Coronary artery (tissue), 2 donors: ENCODE results near the gene ME3.

ENCODE experiments used
- DNase-seq: peaks from one replicate; pipeline ENCODE4 v3.0.0-alpha.2; 2017; ENCODE audit warnings: low spot score
- H3K27ac ChIP-seq, 2 donors: fragments of 200-600 bp; sonication (generic); one replicate each; pipeline ENCODE4 v1.5.1; 2016 to 2019
- H3K4me3 ChIP-seq: fragments of 200-600 bp; sonication (generic); 2 replicates; pipeline ENCODE4 v1.5.1; 2016; ENCODE audit warnings: mild to moderate bottlenecking, moderate library complexity
- CTCF ChIP-seq: fragments of 200-600 bp; sonication (generic); IDR thresholded peaks from one replicate; pipeline ENCODE4 v1.5.1; 2019; ENCODE audit warnings: antibody characterized with exemption

ME3 gene

GRCh38 chr11:86636275-86636674, 36.1 kb downstream of the ME3 start:
- no peak for TF ChIP-seq CTCF
- no peak overlapping the region for H3K27ac ChIP-seq
- no peak overlapping the region for H3K4me3 ChIP-seq
- DNase-seq: no peak

- no peak overlapping the region for H3K4me3 ChIP-seq
- peak overlapping the region in 1 of 2 donors; percentile 61 for H3K27ac ChIP-seq
- DNase-seq: no peak
- peak; percentile 24 for TF ChIP-seq CTCF
Observed at GRCh38 chr11:86632499-86633269, 39.7 kb downstream of the ME3 start.

GRCh38 chr11:86630229-86630981, 42.0 kb downstream of the ME3 start:
- H3K27ac ChIP-seq: peak overlapping the region; percentile 83 to 84
- DNase-seq: no peak
- no peak for TF ChIP-seq CTCF
- H3K4me3 ChIP-seq: no peak overlapping the region

DNA sequence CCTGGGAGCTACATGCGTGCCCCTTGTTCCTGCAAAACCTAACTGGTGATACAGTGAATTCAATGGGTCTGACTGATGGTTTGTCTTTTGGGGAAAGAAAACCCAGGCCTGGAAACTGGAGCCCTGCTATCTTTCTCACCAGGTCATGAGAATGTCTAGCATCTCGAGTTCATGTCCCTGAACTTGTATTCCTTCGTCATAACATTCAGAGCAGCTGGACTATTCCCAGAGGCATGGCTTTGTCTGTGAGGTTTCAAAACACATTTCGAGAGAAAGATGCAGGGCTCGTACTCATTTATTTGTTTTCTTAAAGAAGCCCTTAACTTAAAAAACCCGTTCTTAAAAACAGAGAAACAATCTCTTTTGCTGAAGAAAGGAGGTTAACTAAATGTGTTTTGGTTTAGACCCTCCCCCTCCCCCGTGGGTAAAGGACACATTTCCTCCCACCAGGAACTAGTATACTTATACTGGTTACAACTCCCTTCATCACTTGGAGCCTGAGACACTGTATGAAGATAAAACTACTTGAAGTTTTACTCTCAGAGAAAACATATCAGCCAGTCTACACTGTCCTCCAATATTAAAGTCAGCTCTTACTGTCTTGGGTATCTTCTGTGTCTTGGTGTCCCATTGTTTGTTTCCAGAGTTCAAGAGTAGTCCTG, 43.2 kb downstream of the ME3 start:
- TF ChIP-seq CTCF: no peak
- Histone ChIP-seq H3K4me3 (no peak overlapping the region), H3K27ac (peak overlapping the region; percentile 83 to 84)
- no peak for DNase-seq

DNA sequence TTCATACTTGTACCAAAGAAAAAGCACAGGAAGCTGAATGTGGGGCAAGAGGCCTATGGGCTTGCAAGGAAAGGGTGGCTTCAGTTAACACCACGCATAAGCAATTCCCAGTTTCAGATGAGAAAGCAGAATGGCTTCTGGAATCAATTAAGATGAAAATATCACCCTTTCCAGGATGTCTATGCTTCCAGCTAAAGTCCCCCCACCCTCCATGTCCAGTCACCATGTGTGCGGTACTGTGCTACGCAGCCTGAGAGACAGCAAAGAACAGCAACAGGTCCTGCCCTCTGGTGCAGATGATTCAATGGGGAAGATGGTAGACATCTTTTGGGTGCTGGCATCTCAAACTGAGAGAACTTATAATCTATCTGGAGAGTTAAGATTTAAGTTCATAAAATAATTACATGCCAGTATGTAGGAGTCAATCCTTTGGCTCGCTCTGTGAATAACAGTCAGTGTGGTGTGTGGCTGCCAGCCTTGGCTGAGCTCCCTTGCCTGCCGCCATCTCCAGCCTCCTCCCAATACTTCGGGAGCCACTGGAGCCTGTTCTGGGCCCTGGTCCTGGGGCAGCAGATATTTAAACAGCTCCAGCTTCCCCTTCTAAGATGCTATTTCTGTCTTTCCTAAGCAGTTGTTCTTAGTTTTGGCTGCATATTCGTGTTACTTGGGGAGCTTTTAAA, 44.5 kb downstream of the ME3 start:
- no peak overlapping the region for H3K4me3 ChIP-seq
- H3K27ac ChIP-seq: peak overlapping the region; percentile 83 to 84
- no peak for DNase-seq
- no peak for TF ChIP-seq CTCF

- Histone ChIP-seq H3K4me3 (no peak overlapping the region), H3K27ac (no peak overlapping the region)
- TF ChIP-seq CTCF: no peak
- DNase-seq: no peak
Observed at GRCh38 chr11:86625981-86626380, 46.4 kb downstream of the ME3 start.
